Endothelial cell of umbilical vein (primary cell): ENCODE data around the gene RYR2.

ENCODE experiments used
- CTCF ChIP-seq, 2 donors: IDR thresholded peaks; 1 replicate in 1 of 2; 2 replicates in 1 of 2; pipeline ENCODE4 v1.5.1; 2011; ENCODE audit warnings: low read length in 2 of 2, mild to moderate bottlenecking in 2 of 2, moderate library complexity in 2 of 2, control low read depth in 1 of 2, inconsistent platforms in 1 of 2, low read depth in 1 of 2; ENCODE audit not compliant: insufficient read depth in 1 of 2; ENCODE audit errors: extremely low read depth in 1 of 2
- TF ChIP-seq, protein P1 (sequence below): IDR thresholded peaks from 2 replicates; pipeline ENCODE4 v1.6.1; 2011; ENCODE audit not compliant: insufficient read depth, insufficient read length

DNA sequence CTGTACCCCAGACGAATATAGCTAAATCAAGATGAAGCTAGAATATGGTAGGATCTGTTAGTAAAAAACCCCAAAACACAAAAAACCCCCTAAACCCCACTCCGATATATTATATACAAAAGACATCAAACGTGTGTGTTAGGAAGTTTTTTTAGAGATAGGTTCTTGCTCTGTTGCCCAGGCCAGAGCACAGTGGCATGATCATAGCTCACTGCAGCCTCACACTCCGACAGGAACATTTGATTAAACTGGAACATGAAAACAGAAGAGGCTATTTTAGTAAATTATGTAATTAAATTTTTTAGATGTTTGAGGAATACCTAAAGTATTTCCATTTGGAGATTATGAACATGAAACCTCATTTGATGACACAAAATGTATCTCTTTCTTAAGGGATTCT lies 8.2 kb upstream of the RYR2 start:
- TF ChIP-seq, protein P1, sequence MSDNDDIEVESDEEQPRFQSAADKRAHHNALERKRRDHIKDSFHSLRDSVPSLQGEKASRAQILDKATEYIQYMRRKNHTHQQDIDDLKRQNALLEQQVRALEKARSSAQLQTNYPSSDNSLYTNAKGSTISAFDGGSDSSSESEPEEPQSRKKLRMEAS, result no peak
- TF ChIP-seq CTCF (IDR thresholded peaks at IDR 0.05; ENCODE audit: extremely low read depth in 1 of 2, insufficient read depth in 1 of 2, low read depth in 1 of 2, low read length in 2 of 2), result no peak
